H4 (cell line): ENCODE data around the gene MYO9A. TPM values are rescaled to one million over a fixed set of nuclear protein-coding genes. Genes with fewer than 3 reads are reported as not detected.

Source experiments
- DNase-seq: peaks from one replicate; pipeline ENCODE4 v3.0.0-alpha.2; 2015; ENCODE audit warnings: low spot score
- total RNA-seq: library from RNA; depleted of rRNA; stranded (reverse); fragments of >200 nt; shearing (Covaris generic); gene quantifications from 2 replicates; pipeline ENCODE4 v1.2.3, GENCODE V29; 2014; rRNA removed

Gene MYO9A
- total RNA-seq = 9.4 and 20.3 TPM in 2 replicates

- DNase-seq = peak; percentile 97
Measured at GRCh38 chr15:72118017-72118978, at the start of gene MYO9A, which contains the start of gene SENP8. MYO9A (minus strand) TSS chr15:72118150; CDS start chr15:72046563, 71,587 bp downstream. SENP8 (plus strand) TSS chr15:72118403; CDS start chr15:72139624, 21,221 bp downstream.

- DNase-seq = no peak
Measured at GRCh38 chr15:72167445-72167844, 49.5 kb upstream of the MYO9A start.

GRCh38 chr15:72166716-72167417 is 48.9 kb upstream of the MYO9A start:
- no peak for DNase-seq

GRCh38 chr15:72163719-72164118 is 45.8 kb upstream of the MYO9A start:
- no peak for DNase-seq

- DNase-seq = no peak
Measured at GRCh38 chr15:72162569-72162968, 44.6 kb upstream of the MYO9A start.

GRCh38 chr15:72161361-72162132 is 43.6 kb upstream of the MYO9A start:
- no peak for DNase-seq

GRCh38 chr15:72160696-72161245 is 42.8 kb upstream of the MYO9A start:
- no peak for DNase-seq

GRCh38 chr15:72156928-72157327 is 39.0 kb upstream of the MYO9A start:
- no peak for DNase-seq

- peak; percentile 83 for DNase-seq
Measured at GRCh38 chr15:72155635-72156616, 38.0 kb upstream of the MYO9A start.

GRCh38 chr15:72155003-72155621 is 37.2 kb upstream of the MYO9A start:
- peak; percentile 86 for DNase-seq

- DNase-seq = no peak
Measured at GRCh38 chr15:72154316-72154715, 36.4 kb upstream of the MYO9A start.

GRCh38 chr15:72153269-72154000 is 35.5 kb upstream of the MYO9A start:
- peak; percentile 64 for DNase-seq

GRCh38 chr15:72147418-72147817 is 29.5 kb upstream of the MYO9A start:
- no peak for DNase-seq

GRCh38 chr15:72146934-72147333 is 29.0 kb upstream of the MYO9A start:
- no peak for DNase-seq

- no peak for DNase-seq
Measured at GRCh38 chr15:72146221-72146620, 28.3 kb upstream of the MYO9A start.

- no peak for DNase-seq
Measured at GRCh38 chr15:72141171-72142084, 23.5 kb upstream of the MYO9A start.

- no peak for DNase-seq
Measured at GRCh38 chr15:72140088-72140487, 22.1 kb upstream of the MYO9A start.

GRCh38 chr15:72139667-72140066 is 21.7 kb upstream of the MYO9A start:
- DNase-seq = no peak
